GM18517 (cell line): Measurements from ENCODE around the gene FCRLA.

ENCODE experiments used
- ATAC-seq: cut with Tn5 transposase; IDR thresholded peaks from one replicate; pipeline ENCODE4 v1.9.1; 2021; ENCODE audit warnings: mild to moderate bottlenecking, moderate library complexity; ENCODE audit not compliant: unreplicated experiment

FCRLA gene

DNA sequence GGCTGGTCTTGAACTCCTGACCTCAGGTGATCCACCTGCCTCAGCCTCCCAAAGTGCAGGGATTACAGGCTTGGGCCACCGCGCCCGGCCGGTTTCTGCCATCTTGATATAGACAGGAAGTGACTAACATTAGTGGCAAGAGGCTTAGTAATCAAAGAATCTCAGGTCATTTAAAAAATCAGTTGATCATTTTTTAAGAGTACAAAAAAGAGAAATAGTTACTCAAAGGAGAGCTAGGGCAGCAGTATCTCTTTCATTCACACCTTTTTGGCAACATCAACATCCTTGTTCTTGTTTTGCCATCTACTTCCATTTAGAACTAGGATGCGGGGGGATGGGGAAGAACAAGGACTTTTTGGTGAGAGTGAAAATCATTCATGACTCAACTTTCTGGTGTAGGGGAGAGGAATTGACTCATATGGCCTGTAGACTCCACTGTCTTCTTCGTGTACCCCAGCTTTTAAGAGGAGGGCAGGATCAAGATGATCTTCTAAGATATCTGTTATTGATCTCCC lies 23.1 kb downstream of the FCRLA start:
- ATAC-seq = no peak

DNA sequence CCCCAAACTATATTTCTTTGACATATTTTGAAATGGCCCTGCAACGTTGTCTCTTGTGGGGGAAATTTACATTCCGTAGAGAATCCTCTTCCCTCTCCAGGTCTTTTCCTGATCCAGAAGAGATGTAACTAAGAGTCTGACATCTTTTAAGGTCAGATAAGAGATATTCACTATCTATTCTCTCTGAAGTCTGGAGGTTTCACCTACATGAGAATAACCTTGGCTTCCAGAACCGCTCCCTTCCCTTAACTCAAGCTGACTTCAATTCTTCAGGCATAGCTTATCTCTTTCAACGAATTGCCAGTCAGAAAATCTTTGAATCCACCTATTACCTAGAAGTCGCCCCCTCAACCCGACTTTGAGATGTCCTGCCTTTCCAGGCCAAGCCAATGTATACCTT lies 24.2 kb downstream of the FCRLA start:
- no peak for ATAC-seq

DNA sequence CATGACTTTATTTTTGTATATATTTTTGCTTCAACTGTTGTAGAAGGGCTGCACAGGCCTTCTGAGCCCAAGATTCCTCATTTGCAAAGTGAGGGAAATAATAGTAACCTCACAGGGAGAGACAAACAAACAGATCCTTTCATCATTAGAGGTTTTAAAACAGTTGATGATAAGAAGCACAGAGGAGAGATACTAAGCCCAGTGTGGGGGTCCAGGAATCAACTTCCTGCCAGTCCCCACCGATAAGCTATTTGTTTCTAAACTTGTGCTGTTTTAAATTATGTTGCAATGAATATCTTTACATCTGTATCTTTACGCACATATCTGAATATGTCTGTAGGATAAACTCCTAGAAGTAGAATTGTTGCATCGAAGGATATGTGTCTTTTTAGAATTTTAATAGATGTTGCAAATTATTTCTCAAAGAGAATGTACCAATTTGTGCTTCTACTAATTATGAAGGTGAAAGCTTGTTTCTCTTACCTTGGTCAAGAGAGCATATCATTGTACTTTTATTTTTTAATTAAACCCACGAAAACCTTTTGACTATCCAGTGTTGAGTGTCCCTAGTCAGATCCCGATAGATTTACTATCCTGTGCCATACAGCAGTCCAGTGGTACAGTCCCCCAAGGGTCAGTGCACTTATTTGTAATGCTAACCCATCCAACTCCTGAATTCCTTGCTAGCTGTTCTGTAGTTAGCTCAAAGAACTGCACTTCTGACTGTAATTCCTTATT lies 25.1 kb downstream of the FCRLA start:
- no peak for ATAC-seq

DNA sequence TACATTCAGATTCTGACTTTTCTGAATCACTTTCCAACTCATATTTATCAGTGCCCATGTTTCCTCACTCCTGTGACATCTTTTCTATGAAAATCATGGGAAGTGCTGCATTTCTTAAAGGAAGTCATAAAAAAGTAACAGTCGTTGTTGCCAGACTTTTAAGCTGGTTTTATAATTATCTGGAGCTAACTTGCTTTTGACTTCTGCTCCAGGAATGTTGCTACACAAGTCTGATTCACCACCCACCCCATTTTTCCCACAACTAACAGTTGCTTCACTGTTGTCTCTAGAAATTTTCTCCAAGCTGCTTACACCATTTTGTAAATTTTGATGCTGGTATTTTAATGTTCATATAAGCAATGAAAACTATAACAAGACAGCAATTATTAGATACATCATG lies 26.5 kb downstream of the FCRLA start:
- no peak for ATAC-seq

DNA sequence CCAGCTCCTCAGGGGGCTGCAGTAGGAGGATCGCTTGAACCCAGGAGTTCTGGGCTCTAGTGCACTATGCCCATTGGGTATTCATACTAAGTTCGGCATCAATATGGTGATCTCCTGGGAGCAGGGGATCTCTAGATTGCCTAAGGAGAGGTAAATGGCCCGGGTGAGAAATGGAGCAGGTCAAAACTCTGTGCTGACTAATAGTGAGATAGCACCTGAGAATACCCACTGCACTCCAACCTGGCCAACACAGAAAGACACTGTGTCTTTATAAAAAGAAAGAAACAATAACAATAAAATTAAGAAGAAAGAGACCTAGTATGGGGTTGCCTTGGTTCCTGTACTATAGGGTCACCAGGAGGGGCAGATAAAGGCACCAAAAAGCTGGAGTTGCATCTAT lies 28.8 kb downstream of the FCRLA start:
- ATAC-seq = no peak

DNA sequence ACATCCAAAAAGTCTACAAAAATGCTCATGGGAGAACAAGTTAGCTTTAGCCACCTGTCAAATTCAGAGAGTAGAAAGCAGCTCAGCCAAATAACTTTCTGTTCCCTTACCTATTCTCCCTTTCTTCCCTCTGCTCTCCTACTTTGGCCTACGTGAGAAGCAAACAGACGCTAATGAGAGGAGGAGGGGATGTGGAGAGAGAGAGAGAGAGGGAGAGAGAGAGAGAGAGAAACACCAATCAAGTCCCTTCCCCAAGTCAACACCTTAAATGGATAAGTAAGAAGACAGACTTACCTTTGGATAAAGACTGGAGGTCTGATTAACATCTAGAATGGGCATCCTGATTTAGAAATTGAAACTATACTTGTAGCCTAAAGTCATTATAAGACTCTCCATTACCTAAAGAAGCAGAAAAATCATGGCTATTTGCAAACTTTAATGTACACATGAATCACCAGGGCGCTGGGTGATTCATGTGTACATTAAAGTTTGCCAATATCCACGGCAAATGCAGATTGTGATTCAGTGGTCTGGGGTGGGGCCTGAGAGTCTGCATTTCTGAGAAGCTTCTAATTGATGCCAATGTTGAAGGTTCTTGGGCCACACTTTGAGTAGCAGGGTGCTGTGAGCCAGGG lies 29.4 kb downstream of the FCRLA start:
- ATAC-seq = no peak

DNA sequence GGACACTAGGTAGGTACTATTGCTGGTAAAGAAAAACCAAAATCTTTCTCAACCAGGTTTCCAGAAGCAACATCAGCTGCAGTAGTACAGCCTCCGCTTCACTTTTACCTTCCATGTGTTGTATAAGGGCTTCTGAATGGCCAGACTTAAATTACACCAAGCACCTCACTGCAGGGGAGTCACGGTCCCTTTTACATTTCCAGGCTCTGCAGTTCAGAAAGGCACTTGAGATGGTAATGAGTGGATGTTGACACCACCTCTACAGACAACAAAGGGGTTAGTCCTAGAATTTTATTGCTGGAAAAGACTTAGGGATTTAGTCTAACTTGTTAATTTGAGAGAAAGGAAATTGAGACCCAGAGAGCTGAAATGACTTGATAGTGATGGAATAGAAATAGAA lies 30.6 kb downstream of the FCRLA start:
- no peak for ATAC-seq

DNA sequence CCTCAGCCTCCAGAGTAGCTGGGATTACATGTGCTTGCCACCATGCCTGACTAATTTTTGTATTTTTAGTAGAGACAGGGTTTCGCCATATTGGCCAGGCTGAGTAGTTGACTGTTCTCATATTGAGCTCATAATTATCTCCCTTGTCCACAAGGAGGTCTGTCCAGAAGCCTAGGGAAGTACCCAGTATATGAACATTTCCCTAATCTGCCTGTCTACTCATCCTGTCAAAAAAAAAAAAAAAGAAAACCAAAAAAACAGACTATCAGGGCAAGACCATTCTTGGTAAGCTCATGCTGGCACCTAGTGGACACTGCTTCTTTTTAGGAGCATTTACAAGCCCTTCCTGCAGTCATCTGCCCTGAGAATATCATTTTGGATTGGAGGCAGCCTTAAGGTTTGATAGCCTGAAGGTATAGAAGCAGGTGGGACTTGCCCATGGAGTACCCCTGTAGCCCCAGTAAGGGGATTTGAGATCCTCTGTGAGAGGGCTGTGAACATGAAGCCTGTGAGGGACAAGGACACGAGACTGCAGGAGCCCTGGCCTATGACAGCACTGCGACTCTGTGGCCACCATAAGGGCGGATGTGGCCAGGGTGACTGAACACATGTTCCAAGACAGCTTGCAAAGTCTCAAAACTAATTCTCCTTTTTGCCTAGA lies 31.7 kb downstream of the FCRLA start:
- ATAC-seq = peak; percentile 56

DNA sequence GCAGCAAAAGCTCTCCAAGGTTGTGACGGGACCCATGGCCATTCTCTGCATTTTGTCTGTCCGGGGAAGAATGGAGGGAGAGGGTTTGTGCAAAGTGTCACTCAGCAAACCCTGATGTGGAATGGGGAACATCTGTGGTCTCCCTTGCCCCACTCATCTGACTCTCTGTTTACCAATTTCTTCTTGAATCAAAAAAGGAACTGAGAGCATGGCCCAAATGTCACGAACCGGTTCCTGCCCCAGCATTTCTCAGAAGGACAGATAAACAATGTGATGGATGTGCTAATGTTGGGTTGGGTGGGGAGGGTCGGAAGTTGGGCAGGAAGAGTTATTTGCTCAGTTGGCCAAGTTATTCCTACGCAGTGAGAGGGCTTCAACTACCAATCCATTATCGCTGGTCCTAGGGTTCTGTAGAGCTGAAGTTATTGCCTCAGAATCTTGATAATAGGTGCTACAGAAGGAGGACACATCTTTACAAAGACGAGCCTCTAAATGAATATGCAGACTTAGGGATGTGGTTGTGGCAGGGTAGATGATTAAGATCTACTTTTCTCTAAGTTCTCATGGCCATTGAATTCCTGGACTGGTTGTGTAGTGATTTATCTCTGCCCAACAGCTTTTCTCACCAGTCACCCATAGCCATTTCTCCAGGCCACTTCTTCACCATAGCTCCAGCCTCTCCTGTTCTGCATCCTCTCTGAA lies 33.0 kb downstream of the FCRLA start:
- no peak for ATAC-seq

DNA sequence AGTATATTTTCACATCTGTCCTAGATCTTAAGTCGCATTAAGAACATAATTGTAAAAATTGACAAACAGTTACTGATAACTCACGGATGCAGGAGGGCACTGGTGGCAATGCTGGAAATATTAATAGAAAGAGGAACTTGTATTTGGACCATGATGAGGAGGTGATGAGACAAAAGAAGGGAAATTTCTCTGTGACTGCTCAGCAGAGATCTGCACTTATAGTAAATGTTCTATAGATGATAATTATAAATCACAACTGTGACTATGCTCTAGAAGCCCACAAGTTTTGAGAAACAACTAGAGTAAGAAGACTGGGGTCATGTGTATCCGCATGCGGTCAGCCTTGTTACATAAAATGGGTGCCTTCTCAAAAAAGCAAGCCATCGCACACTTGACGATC lies 33.9 kb downstream of the FCRLA start:
- ATAC-seq = no peak

DNA sequence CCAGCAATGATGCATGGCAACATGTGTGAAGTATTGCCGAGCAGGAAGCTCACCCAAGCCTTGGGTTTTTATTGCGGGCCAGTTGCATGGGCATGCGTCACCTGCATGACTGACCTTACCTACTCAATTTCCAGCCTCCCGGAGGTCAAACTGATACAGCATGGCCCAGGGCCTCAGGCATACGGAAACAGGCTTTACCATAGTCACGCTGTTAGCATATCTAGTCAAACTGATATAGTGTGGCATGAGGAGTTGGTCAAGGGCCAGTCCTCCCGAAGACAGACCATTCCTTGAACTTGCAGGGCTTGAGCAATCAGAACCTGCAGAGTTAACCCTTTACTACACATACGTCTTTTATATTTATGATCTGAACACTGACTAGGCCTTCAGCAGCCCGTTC lies 36.2 kb downstream of the FCRLA start:
- no peak for ATAC-seq

DNA sequence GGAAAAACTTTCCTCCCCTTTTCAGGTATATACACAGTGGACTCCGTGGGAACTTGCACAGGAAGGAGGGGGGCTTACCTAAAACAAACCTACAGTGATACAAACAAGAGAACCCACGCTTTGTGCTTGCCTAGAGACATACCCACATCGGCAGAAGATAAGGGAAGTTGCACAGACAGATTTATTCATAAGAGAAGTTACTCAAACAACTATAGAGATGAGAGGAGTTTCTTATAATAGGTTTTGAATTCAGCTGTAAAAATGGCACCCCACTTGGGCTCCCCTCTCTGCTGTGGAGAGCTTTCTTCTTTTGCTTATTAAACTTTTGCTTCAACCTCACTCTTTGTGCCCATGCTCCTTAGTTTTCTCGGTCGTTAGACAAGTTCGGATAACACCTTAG lies 40.8 kb downstream of the FCRLA start:
- no peak for ATAC-seq

DNA sequence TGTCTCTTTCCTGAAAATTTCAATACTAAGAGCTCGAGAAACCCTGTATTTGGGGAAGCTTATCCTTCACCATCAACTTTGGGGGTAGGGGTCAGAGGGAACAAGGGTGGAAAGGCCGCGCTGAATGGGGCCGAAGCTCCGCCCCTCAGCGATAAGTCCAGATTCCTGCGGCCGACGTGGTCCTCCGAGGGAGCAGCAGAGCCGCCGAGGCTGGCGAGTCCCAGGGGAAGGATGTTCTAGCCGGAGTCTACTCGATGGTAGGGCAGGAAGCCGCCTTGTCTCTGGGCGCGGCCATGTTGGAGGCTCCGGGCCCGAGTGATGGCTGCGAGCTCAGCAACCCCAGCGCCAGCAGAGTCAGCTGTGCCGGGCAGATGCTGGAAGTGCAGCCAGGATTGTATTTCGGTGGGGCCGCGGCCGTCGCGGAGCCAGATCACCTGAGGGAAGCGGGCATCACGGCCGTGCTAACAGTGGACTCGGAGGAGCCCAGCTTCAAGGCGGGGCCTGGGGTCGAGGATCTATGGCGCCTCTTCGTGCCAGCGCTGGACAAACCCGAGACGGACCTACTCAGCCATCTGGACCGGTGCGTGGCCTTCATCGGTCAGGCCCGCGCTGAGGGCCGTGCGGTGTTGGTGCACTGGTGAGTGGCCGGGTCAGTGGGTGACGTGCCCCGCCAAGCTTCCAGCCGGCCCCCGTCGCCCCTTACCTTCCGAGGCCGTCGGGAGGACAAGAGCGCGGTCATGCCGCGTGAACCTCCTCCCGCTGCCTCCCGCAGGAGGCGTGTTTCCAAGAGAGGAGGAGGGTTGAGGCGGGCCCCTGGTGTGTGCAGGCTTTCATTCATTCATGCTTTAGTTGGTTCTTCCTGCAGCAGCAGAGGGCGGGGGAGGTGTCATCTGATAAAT lies 42.7 kb downstream of the FCRLA start, which contains the start of gene DUSP12:
Gene DUSP12, plus strand, starts transcription at position 278 of the 899 bp plus-strand sequence. Its CDS starts 16 bp downstream, at position 294.
- ATAC-seq = peak; percentile 96

DNA sequence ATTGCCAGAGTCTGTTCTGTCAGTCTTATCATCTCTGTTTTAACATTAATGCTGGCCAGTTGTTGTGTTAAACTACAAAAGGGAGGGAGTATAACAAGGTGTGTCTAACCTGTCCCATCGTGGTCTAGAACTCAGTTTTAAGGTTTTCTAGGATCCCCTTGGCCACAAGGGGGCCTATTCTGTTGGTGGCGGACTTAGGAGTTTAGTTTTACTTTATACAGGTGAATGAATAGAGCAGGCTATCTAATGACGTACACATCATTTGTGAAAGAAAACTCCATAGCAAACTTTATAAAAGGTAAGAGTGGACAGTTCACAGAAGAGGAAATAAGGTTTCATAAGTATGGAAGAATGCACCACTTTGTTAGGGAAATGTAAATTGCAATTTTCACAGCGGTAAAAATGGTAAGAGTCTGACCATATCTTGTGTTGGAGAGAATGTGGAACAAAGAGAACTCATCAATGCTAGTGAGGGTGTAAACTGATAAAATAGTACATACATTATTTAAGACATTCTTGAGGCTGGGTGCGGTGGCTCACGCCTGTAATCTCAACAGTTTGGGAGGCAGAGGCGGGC lies 56.6 kb downstream of the FCRLA start:
- ATAC-seq = no peak
